Stomach (tissue), 4 donors: ENCODE data around the gene GMDS.

Experiments used
- EP300 ChIP-seq: sonication (generic); formaldehyde crosslinking; IDR thresholded peaks from one replicate; pipeline ENCODE4 v1.6.1; 2017; ENCODE audit warnings: antibody characterized with exemption
- POLR2A ChIP-seq, 4 donors: fragments of 450-650 bp; IDR thresholded peaks; one replicate each; pipeline ENCODE4 v1.6.1; 2016; ENCODE audit warnings: antibody characterized with exemption in 4 of 4, control low read depth in 2 of 4, mild to moderate bottlenecking in 1 of 4, moderate library complexity in 1 of 4
- TF ChIP-seq, protein P1 (sequence below), 7 experiments: fragments of 450-650 bp in 4 of 7; fragments of 200-600 bp in 3 of 7; sonication (generic) in 3 of 7; IDR thresholded peaks; one replicate each; pipeline ENCODE4 v1.5.1; 2016 to 2019; ENCODE audit warnings: antibody characterized with exemption in 7 of 7, control low read depth in 2 of 7, mild to moderate bottlenecking in 1 of 7

DNA sequence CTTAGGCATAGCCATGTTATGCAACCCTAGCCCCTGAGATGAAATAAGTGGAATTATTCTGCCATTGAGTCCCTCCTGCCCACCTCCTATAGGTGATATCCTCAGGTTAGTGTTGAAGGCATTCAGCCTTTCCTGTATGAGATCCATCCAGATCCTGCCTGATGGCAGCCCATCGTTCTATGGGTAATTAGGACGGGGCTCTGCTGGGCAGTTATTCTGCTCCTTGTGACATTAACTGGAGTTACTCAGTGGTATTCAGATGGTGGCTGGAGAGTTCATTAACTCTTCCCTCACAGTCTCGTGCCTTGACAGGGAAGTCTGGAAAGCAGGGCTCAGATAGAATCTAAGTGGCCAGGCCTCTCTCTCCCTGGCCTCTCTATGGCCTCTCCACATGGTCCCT, 9.3 kb upstream of the GMDS start:
- TF ChIP-seq, protein P1, sequence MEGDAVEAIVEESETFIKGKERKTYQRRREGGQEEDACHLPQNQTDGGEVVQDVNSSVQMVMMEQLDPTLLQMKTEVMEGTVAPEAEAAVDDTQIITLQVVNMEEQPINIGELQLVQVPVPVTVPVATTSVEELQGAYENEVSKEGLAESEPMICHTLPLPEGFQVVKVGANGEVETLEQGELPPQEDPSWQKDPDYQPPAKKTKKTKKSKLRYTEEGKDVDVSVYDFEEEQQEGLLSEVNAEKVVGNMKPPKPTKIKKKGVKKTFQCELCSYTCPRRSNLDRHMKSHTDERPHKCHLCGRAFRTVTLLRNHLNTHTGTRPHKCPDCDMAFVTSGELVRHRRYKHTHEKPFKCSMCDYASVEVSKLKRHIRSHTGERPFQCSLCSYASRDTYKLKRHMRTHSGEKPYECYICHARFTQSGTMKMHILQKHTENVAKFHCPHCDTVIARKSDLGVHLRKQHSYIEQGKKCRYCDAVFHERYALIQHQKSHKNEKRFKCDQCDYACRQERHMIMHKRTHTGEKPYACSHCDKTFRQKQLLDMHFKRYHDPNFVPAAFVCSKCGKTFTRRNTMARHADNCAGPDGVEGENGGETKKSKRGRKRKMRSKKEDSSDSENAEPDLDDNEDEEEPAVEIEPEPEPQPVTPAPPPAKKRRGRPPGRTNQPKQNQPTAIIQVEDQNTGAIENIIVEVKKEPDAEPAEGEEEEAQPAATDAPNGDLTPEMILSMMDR (IDR thresholded peaks at IDR 0.05), result no peak
- TF ChIP-seq POLR2A (IDR thresholded peaks at IDR 0.05) (no peak), EP300 (no peak)
